Thymus (tissue), 11 donors: Measurements from ENCODE around the gene DACT3. TPM values are rescaled to one million over a fixed set of nuclear protein-coding genes. Genes with fewer than 3 reads are reported as not detected.

Experiments used
- DNase-seq, 9 donors: peaks; one replicate each; pipeline ENCODE4 v3.0.0-alpha.2; 2013; ENCODE audit warnings: low spot score in 9 of 9, low read depth in 6 of 9, missing footprints in 1 of 9
- H3K27ac ChIP-seq, 2 donors: one replicate each; pipeline ENCODE4 v1.5.1; 2013; ENCODE audit warnings: control low read depth in 1 of 2, low read depth in 1 of 2, low read length in 1 of 2, mild to moderate bottlenecking in 1 of 2, moderate library complexity in 1 of 2
- H3K27me3 ChIP-seq, 2 donors: one replicate each; pipeline ENCODE4 v1.5.1; 2013; ENCODE audit warnings: low read length in 1 of 2; ENCODE audit not compliant: control insufficient read depth in 2 of 2, insufficient read depth in 1 of 2
- H3K36me3 ChIP-seq, 2 donors: one replicate each; pipeline ENCODE4 v1.5.1; 2013; ENCODE audit warnings: low read length in 1 of 2, mild to moderate bottlenecking in 1 of 2, moderate library complexity in 1 of 2; ENCODE audit not compliant: control insufficient read depth in 2 of 2, insufficient read depth in 2 of 2
- H3K4me1 ChIP-seq, 2 donors: one replicate each; pipeline ENCODE4 v1.5.1; 2013; ENCODE audit warnings: low read length in 2 of 2; ENCODE audit not compliant: control insufficient read depth in 2 of 2, insufficient read depth in 2 of 2
- H3K4me3 ChIP-seq, 2 donors: one replicate each; pipeline ENCODE4 v1.5.1; 2013; ENCODE audit warnings: low read length in 2 of 2, control low read depth in 1 of 2, mild to moderate bottlenecking in 1 of 2
- H3K9me3 ChIP-seq, 2 donors: one replicate each; pipeline ENCODE4 v1.5.1; 2013; ENCODE audit warnings: low read length in 1 of 2, mild to moderate bottlenecking in 1 of 2; ENCODE audit not compliant: control insufficient read depth in 2 of 2, insufficient read depth in 1 of 2
- WGBS: extraction: QIAGEN DNeasy Blood & Tissue Kit; methylation state at CpG from one replicate; pipeline ENCODE4 v1.1.7; 2013; 5-methylcytosine and 5-hydroxymethylcytosine counted together
- polyA plus RNA-seq: library from polyadenylated mRNA; stranded (reverse); fragments of 200-250 nt; gene quantifications from one replicate; pipeline ENCODE4 v1.2.3, GENCODE V29; 2013
- total RNA-seq: library from RNA; stranded (reverse); fragments of 120-200 nt; gene quantifications from one replicate; pipeline ENCODE4 v1.2.4, GENCODE V29; 2013
- donor health status: healthy.

The DACT3 gene
- total and polyA plus RNA-seq, 2 donors, result 1.2 to 3.4 TPM

- Histone ChIP-seq H3K36me3 (peaks cover 57 to 71% of the 10 kb centered on the region in 2 donors), H3K4me1 (peaks cover 14 to 33% of the 10 kb centered on the region in 2 donors), H3K27ac (no peak overlapping the region)
These were observed 55.6 kb downstream of the DACT3 start for GRCh38 chr19:46605356-46605821.

GRCh38 chr19:46604781-46605355, 56.1 kb downstream of the DACT3 start:
- no peak for DNase-seq
- Histone ChIP-seq H3K36me3 (peaks cover 52 to 67% of the 10 kb centered on the region in 2 donors), H3K4me3 (no peak overlapping the region), H3K27me3 (no peaks in the 10 kb centered on the region), H3K27ac (no peak overlapping the region), H3K9me3 (peaks cover 2 to 6% of the 10 kb centered on the region in 2 donors), H3K4me1 (peaks cover 14 to 34% of the 10 kb centered on the region in 2 donors)
- WGBS, result 96% methylated on average over 13 of the region's 13 CpGs

More at GRCh38 chr19:46605356-46605821, 55.6 kb downstream of the DACT3 start:
- Histone ChIP-seq H3K4me3 (no peak overlapping the region), H3K9me3 (peaks cover under 1 to 2% of the 10 kb centered on the region in 2 donors), H3K27me3 (no peaks in the 10 kb centered on the region)
- no peak for DNase-seq
- WGBS, result 94% methylated on average over 16 of the region's 16 CpGs

- H3K4me3 ChIP-seq, result no peak overlapping the region
- peaks cover 2 to 16% of the 10 kb centered on the region in 2 donors for H3K9me3 ChIP-seq
- H3K36me3 ChIP-seq, result peaks cover 41 to 56% of the 10 kb centered on the region in 2 donors
- WGBS, result 97% methylated on average over 9 of the region's 9 CpGs
- peaks cover 14 to 30% of the 10 kb centered on the region in 2 donors for H3K4me1 ChIP-seq
- no peak overlapping the region for H3K27ac ChIP-seq
- no peaks in the 10 kb centered on the region for H3K27me3 ChIP-seq
- DNase-seq, result no peak
These were observed 57.2 kb downstream of the DACT3 start for GRCh38 chr19:46603752-46604231.

DNA sequence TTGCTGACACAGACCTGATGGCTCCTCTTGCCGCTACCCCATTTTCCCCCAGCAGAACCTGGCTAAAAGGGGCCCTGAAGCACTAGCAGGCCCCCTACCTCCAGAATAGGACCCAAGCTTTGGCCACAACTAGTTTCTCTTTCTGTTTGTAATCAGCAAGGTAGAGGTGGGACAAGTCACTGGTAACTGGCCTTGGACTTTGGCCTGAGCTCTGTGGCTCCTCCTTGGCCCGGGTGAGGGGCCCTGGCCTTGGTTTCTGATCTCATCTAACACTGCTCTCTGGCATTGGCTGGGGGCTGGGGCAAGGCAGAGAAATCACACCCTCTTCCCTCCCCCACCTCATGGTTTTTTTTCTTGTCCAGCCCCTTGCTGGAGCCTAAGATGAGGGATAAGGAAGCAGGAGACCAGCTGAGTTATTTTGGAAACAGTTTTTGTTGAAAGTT, 57.8 kb downstream of the DACT3 start:
- peaks cover 35 to 50% of the 10 kb centered on the region in 2 donors for H3K36me3 ChIP-seq
- no peaks in the 10 kb centered on the region for H3K27me3 ChIP-seq
- peak in 1 of 9 donors; percentile 21 for DNase-seq
- peaks cover 0 to 17% of the 10 kb centered on the region in 2 donors for H3K9me3 ChIP-seq
- 81% methylated on average over 2 of the region's 2 CpGs for WGBS
- peaks cover 14 to 30% of the 10 kb centered on the region in 2 donors for H3K4me1 ChIP-seq
- H3K27ac ChIP-seq, result peak overlapping the region; percentile 26 to 55
- H3K4me3 ChIP-seq, result peak overlapping the region in 1 of 2 donors; percentile 89

GRCh38 chr19:46602392-46603194, 58.4 kb downstream of the DACT3 start:
- WGBS, result 35% methylated on average over 23 of the region's 23 CpGs
- peaks cover 0 to 17% of the 10 kb centered on the region in 2 donors for H3K9me3 ChIP-seq
- peaks cover 29 to 44% of the 10 kb centered on the region in 2 donors for H3K36me3 ChIP-seq
- no peak for DNase-seq
- no peaks in the 10 kb centered on the region for H3K27me3 ChIP-seq
- peak overlapping the region; percentile 53 to 55 for H3K27ac ChIP-seq
- H3K4me1 ChIP-seq, result peaks cover 14 to 30% of the 10 kb centered on the region in 2 donors
- H3K4me3 ChIP-seq, result peak overlapping the region; percentile 89 to 97

GRCh38 chr19:46601318-46602224, 59.4 kb downstream of the DACT3 start, which contains the start of gene CALM3:
CALM3 (plus strand) TSS chr19:46601330; CDS start chr19:46601435, 105 bp downstream.
- peak in 1 of 9 donors; percentile 40 for DNase-seq
- peaks cover 19 to 34% of the 10 kb centered on the region in 2 donors for H3K36me3 ChIP-seq
- H3K4me1 ChIP-seq, result peaks cover 14 to 30% of the 10 kb centered on the region in 2 donors
- H3K9me3 ChIP-seq, result peaks cover 0 to 17% of the 10 kb centered on the region in 2 donors
- H3K27me3 ChIP-seq, result no peaks in the 10 kb centered on the region
- under 1% methylated on average over 51 of the region's 51 CpGs for WGBS
- peak within 1 kb of the TSS; percentile 89 to 97 for H3K4me3 ChIP-seq
- H3K27ac ChIP-seq, result peak within 1 kb of the TSS; percentile 94 to 99

DNA sequence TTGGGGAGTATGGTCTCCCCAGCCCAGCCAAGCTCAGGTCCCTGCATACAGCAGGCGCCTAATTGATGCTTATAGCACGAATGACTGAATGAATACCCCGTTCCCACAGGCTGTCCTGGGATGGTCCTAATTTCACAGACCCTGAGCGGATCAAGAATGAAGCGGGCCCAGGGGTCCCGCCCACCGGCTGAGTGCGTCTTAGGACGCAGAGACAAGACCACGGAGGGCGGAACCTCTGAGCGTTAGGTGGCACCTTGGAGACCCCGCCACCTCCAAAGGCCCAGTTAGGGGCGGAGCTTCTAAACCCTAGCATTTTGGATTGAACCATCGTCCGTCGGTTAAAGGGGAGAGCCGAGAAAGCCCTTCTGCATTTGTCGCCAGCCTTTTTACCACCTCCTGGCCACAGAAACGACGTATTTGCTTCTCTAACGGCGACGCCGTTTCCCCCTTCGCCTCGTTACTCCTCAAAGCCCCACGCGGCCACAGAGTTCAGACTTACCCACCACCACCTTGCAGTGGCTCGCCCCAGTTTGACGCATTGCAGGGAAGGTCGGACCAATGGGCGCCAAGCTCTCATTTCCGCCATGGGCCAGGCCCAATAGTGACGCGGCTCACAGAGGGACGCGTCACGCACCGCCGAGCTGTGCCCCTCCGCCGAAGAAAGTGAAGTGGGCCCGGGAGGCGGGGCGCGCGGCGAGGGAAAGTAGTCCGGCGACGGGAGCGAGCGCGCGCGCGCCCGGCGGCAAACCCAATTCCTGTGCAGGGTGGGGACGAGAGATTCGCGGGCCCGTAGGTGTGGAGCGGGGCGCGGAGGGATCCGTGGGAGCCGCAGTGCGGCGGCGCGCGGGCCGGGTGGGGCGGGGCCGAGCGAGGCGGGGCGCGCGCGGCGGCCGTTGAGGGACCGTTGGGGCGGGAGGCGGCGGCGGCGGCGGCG, 60.3 kb downstream of the DACT3 start:
- peak overlapping the region; percentile 89 to 97 for H3K4me3 ChIP-seq
- H3K4me1 ChIP-seq, result peaks cover 14 to 30% of the 10 kb centered on the region in 2 donors
- 1% methylated on average over 93 of the region's 93 CpGs for WGBS

More for the DNA sequence above, 60.3 kb downstream of the DACT3 start:
- DNase-seq, result peak; percentile 97 to 100 (median 99)
- Histone ChIP-seq H3K27ac (peak overlapping the region; percentile 91 to 99), H3K9me3 (peaks cover 0 to 17% of the 10 kb centered on the region in 2 donors), H3K27me3 (no peaks in the 10 kb centered on the region), H3K36me3 (peaks cover 9 to 25% of the 10 kb centered on the region in 2 donors)
